ENCODE measurements around the gene FLVCR1.

- no peak for TF ChIP-seq CTCF (IDR thresholded peaks at IDR 0.05)
- no peak for TF ChIP-seq POLR2A (IDR thresholded peaks at IDR 0.05)
Observed at GRCh38 chr1:212899845-212900244, 41.8 kb downstream of the FLVCR1 start.

All from right lobe of liver (tissue), 4 donors.